PC-9 (cell line): ENCODE results near the gene KLHL36. TPM values are rescaled to one million over a fixed set of nuclear protein-coding genes. Genes with fewer than 3 reads are reported as not detected.

ENCODE experiments used
- BruUV-seq: library from RNA; stranded (reverse); fragments of 400-500 nt; replicated peaks from 2 replicates; lab custom pipeline; 2021; lab: Mats Ljungman, UMichigan
- CTCF ChIA-PET: fragments of 300-600 bp; sonication (Branson Sonifier 250); formaldehyde crosslinking; loops from one replicate; lab custom pipeline; 2022; ENCODE audit warnings: antibody characterized with exemption; lab: Charles Lee
- POLR2A ChIA-PET: fragments of 300-600 bp; sonication (Branson Sonifier 250); formaldehyde crosslinking; loops from one replicate; lab custom pipeline; 2022; ENCODE audit warnings: antibody characterized with exemption; ENCODE audit not compliant: unreplicated experiment; lab: Charles Lee
- DNase-seq, 2 experiments: peaks; one replicate each; pipeline versions ENCODE4 v3.0.0 to v3.0.0-alpha.2; 2015 to 2022; ENCODE audit warnings: mixed read lengths in 1 of 2
- H2AFZ ChIP-seq: fragments of 200-600 bp; sonication (generic); 2 replicates; pipeline ENCODE4 v1.8.1; 2017; ENCODE audit warnings: antibody characterized with exemption
- H3F3A ChIP-seq: fragments of 200-600 bp; sonication (generic); 2 replicates; pipeline ENCODE4 v1.8.1; 2017; ENCODE audit warnings: antibody characterized with exemption, mild to moderate bottlenecking, low read depth; ENCODE audit not compliant: insufficient read depth
- H3K27ac ChIP-seq: fragments of 200-600 bp; sonication (generic); 2 replicates; pipeline ENCODE4 v1.6.1; 2016; ENCODE audit warnings: mixed run types
- H3K27me3 ChIP-seq: fragments of 200-600 bp; sonication (generic); 2 replicates; pipeline ENCODE4 v1.6.1; 2016; ENCODE audit warnings: low read depth, mixed run types; ENCODE audit not compliant: insufficient read depth
- H3K36me3 ChIP-seq: fragments of 200-600 bp; sonication (generic); 2 replicates; pipeline ENCODE4 v1.6.1; 2016; ENCODE audit warnings: low read depth, mixed run types
- H3K4me1 ChIP-seq: fragments of 200-600 bp; sonication (generic); replicated peaks from 2 replicates; pipeline ENCODE4 v1.6.1; 2016; ENCODE audit warnings: mixed run types; ENCODE audit not compliant: insufficient read depth
- H3K4me2 ChIP-seq: fragments of 200-600 bp; sonication (generic); 2 replicates; pipeline ENCODE4 v1.6.1; 2017; ENCODE audit warnings: mixed run types
- H3K4me3 ChIP-seq: fragments of 200-600 bp; sonication (generic); 2 replicates; pipeline ENCODE4 v1.6.1; 2016; ENCODE audit warnings: mixed run types
- H3K79me2 ChIP-seq: fragments of 200-600 bp; sonication (generic); 2 replicates; pipeline ENCODE4 v1.6.1; 2017; ENCODE audit warnings: low read depth, mixed run types
- H3K9me2 ChIP-seq: fragments of 200-600 bp; sonication (generic); 2 replicates; pipeline ENCODE4 v1.8.1; 2017; ENCODE audit warnings: mild to moderate bottlenecking; ENCODE audit not compliant: insufficient read depth
- H3K9me3 ChIP-seq: fragments of 200-600 bp; sonication (generic); 2 replicates; pipeline ENCODE4 v1.8.1; 2016; ENCODE audit warnings: low read depth; ENCODE audit not compliant: insufficient read depth
- H4K20me1 ChIP-seq: fragments of 200-600 bp; sonication (generic); 2 replicates; pipeline ENCODE4 v1.8.1; 2017; ENCODE audit not compliant: insufficient read depth
- CTCF ChIP-seq: fragments of 200-600 bp; sonication (generic); conservative IDR thresholded peaks from 2 replicates; pipeline ENCODE4 v1.6.1; 2017; ENCODE audit warnings: mixed run types, antibody characterized with exemption, mild to moderate bottlenecking, moderate library complexity
- EZH2 ChIP-seq: fragments of 200-600 bp; sonication (generic); IDR thresholded peaks from 2 replicates; pipeline ENCODE4 v1.8.0; 2017; ENCODE audit warnings: antibody characterized with exemption, low read depth
- intact Hi-C: fragments of 100-400 bp; cut with micrococcal nuclease; formaldehyde crosslinking; loops from one replicate; pipeline ENCODE4 v1.10.0; 2022; ENCODE audit not compliant: unreplicated experiment
- total RNA-seq: library from RNA; stranded (reverse); gene quantifications from 2 replicates; pipeline ENCODE4 v1.2.3, GENCODE V29; 2021

The KLHL36 gene
- total RNA-seq, 1 experiment from 2014 or later: 73.8 TPM

DNA sequence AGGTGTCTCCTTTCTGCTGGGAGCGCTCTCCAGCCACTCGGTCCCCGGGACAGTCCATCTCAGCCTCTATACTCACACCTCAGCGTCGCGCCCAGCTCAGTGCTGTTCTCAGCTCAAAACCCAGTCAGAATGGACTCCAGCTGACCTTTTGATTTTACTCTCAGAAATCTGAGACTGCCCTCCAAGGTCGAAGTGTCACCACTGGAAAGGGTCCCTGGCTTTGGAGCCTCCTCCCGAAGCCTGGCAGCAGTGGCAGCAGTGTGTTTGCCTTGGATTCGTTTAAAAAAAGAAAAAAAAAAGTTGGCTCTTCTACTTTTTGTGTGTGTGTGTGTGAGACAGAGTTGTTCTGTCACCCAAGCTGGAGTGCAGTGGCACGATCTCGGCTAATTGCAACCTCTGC, 10.4 kb downstream of the KLHL36 start:
- no peak overlapping the region for H3K4me2 ChIP-seq
- H3K27ac ChIP-seq: no peak overlapping the region
- BruUV-seq: no TSS peak
- no peak for TF ChIP-seq EZH2
- no peak for TF ChIP-seq CTCF
- CTCF ChIA-PET: interaction anchor here (0.7 kb wide), 2 partner anchors 14 to 75 kb away, joined by 3 to 4 read pairs; no protein-coding TSS in a partner anchor
- H3K36me3 ChIP-seq: peaks cover 4% of the 10 kb centered on the region; the same call in 1 of the 2 replicates
- H3K9me3 ChIP-seq: no peaks in the 10 kb centered on the region
- no peak overlapping the region for H2AFZ ChIP-seq
- intact Hi-C loops: no loop called here
- no peaks in the 10 kb centered on the region for H3K27me3 ChIP-seq
- H3K4me3 ChIP-seq: no peak overlapping the region
- H3K79me2 ChIP-seq: no peaks in the 10 kb centered on the region
- H3K9me2 ChIP-seq: no peaks in the 10 kb centered on the region
- no peaks in the 10 kb centered on the region for H3K4me1 ChIP-seq
- H3F3A ChIP-seq: no peaks in the 10 kb centered on the region
- H4K20me1 ChIP-seq: no peaks in the 10 kb centered on the region
- POLR2A ChIA-PET: no interaction called here
- no peak for DNase-seq

DNA sequence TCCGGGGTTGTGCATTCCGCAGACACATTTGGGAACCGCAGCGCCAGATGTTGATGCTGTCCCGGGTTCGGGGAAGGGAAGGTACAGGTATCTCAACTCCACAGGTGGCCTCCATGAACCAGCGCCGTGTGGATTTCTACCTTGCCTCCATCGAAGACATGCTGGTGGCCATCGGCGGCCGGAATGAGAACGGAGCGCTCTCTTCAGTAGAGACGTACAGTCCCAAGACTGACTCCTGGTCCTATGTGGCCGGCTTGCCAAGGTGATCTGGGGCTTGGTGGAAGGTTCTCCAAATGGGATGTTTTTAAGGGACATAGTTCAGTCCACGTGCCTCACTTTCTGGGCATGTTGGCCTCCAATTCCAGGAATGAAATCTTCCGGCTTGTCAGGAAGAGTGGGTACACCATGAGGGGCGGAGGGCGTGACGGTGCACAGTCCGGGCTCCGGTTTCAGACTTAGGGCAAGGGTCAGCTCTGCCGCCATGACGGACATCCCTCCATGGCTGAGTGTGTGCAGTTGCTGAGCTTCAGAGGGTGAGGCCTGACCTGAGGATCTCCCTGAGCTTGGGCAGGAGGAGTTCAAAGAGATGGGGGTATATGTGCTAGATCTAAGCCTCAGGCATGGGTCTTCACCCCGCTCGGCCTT, 11.5 kb downstream of the KLHL36 start:
- H3K4me1 ChIP-seq: no peaks in the 10 kb centered on the region
- POLR2A ChIA-PET: no interaction called here

DNA sequence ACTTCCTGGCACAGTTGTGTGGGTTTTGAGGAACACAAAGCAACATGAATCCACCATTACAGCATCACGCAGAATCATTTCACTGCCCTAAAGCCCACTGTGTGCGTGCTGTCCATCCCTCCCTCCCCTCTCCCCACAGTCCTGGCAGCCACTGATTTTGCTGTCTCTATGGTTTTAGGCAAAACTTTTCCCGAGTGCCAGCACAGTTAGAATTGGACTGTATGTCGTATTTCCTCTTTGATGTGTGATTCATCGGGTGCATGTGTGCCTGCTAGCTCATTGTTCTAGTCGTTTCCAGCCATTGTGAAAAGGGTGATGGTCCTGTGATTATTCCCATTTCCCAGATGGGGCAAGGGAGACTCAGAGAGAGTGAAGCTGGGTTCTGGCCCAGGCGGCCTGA, 12.7 kb downstream of the KLHL36 start:
- no peaks in the 10 kb centered on the region for H3K79me2 ChIP-seq
- no peaks in the 10 kb centered on the region for H3K9me2 ChIP-seq
- POLR2A ChIA-PET: no interaction called here
- H3K4me2 ChIP-seq: no peak overlapping the region
- no peaks in the 10 kb centered on the region for H3K27me3 ChIP-seq
- no peak overlapping the region for H3K4me3 ChIP-seq
- TF ChIP-seq EZH2 (no peak), CTCF (no peak)
- H3K36me3 ChIP-seq: peaks cover 4% of the 10 kb centered on the region; the same call in 1 of the 2 replicates
- H3K27ac ChIP-seq: no peak overlapping the region
- H3K9me3 ChIP-seq: no peaks in the 10 kb centered on the region
- no peaks in the 10 kb centered on the region for H4K20me1 ChIP-seq
- H3K4me1 ChIP-seq: no peaks in the 10 kb centered on the region
- BruUV-seq: no TSS peak
- DNase-seq: no peak
- H3F3A ChIP-seq: no peaks in the 10 kb centered on the region
- CTCF ChIA-PET: interaction anchor here (0.6 kb wide), 1 partner anchor 16 kb away, joined by 4 read pairs; no protein-coding TSS in a partner anchor
- no peak overlapping the region for H2AFZ ChIP-seq
- intact Hi-C loops: no loop called here

More for the DNA sequence above, 11.5 kb downstream of the KLHL36 start:
- Histone ChIP-seq H2AFZ (no peak overlapping the region), H3K9me3 (no peaks in the 10 kb centered on the region), H3K4me2 (no peak overlapping the region), H3K27ac (no peak overlapping the region), H3K36me3 (peaks cover 4% of the 10 kb centered on the region; the same call in 1 of the 2 replicates), H3F3A (no peaks in the 10 kb centered on the region), H3K27me3 (no peaks in the 10 kb centered on the region), H3K4me3 (no peak overlapping the region), H3K79me2 (no peaks in the 10 kb centered on the region), H4K20me1 (no peaks in the 10 kb centered on the region), H3K9me2 (no peaks in the 10 kb centered on the region)
- CTCF ChIA-PET: no interaction called here
- TF ChIP-seq EZH2 (no peak), CTCF (no peak)
- DNase-seq: no peak
- intact Hi-C loops: no loop called here
- no TSS peak for BruUV-seq
